ENCODE results near the gene NDRG3. TPM values are rescaled to one million over a fixed set of nuclear protein-coding genes. Genes with fewer than 3 reads are reported as not detected.
A peak's percentile ranks its signal among the peaks of the same experiment; 100 is the strongest.
"Not testable (repeated sequence)": the region's sequence is repeated elsewhere in the genome, so short reads cannot be mapped to it uniquely, and the experiment has no call there.

The NDRG3 gene
- total RNA-seq, 2 experiments from 2014 or later = 16.3 to 17.1 TPM

GRCh38 chr20:36647196-36648121, 98.4 kb downstream of the NDRG3 start:
- no peaks in the 10 kb centered on the region for H3K9me3 Mint-ChIP-seq
- no peaks in the 10 kb centered on the region for H3K27me3 Mint-ChIP-seq
- H3K4me3 Mint-ChIP-seq = peak overlapping the region; percentile 15
- DNase-seq = no peak
- peaks cover 30% of the 10 kb centered on the region for H3K36me3 Mint-ChIP-seq
- peak overlapping the region; percentile 38 for H3K27ac Mint-ChIP-seq
- H3K4me1 Mint-ChIP-seq = peaks cover 35% of the 10 kb centered on the region

GRCh38 chr20:36646678-36647077, 99.2 kb downstream of the NDRG3 start:
- peaks cover 37% of the 10 kb centered on the region for H3K36me3 Mint-ChIP-seq
- no peaks in the 10 kb centered on the region for H3K27me3 Mint-ChIP-seq
- no peaks in the 10 kb centered on the region for H3K9me3 Mint-ChIP-seq
- peak overlapping the region; percentile 97 for H3K27ac Mint-ChIP-seq
- peak overlapping the region; percentile 98 for H3K4me3 Mint-ChIP-seq
- H3K4me1 Mint-ChIP-seq = peaks cover 42% of the 10 kb centered on the region
- no peak for DNase-seq

GRCh38 chr20:36645998-36646397, 99.9 kb downstream of the NDRG3 start, which contains the start of gene SLA2:
TSS of gene SLA2 (minus strand) at chr20:36646196. CDS start at chr20:36641335, 4,861 bp downstream.
- no peaks in the 10 kb centered on the region for H3K27me3 Mint-ChIP-seq
- DNase-seq = peak; percentile 65
- peak within 1 kb of the TSS; percentile 98 for H3K4me3 Mint-ChIP-seq
- peaks cover 46% of the 10 kb centered on the region for H3K4me1 Mint-ChIP-seq
- H3K27ac Mint-ChIP-seq = peak within 1 kb of the TSS; percentile 97
- H3K9me3 Mint-ChIP-seq = no peaks in the 10 kb centered on the region
- peaks cover 41% of the 10 kb centered on the region for H3K36me3 Mint-ChIP-seq

- Mint-ChIP-seq H3K27me3 (no peaks in the 10 kb centered on the region), H3K4me3 (peak overlapping the region; percentile 98), H3K27ac (peak overlapping the region; percentile 97), H3K9me3 (no peaks in the 10 kb centered on the region), H3K4me1 (peaks cover 46% of the 10 kb centered on the region), H3K36me3 (peaks cover 41% of the 10 kb centered on the region)
- DNase-seq = no peak
Observed at GRCh38 chr20:36645353-36645752, 100.5 kb downstream of the NDRG3 start.

GRCh38 chr20:36644706-36645095, 101.2 kb downstream of the NDRG3 start:
- no peaks in the 10 kb centered on the region for H3K27me3 Mint-ChIP-seq
- H3K4me3 Mint-ChIP-seq = peak overlapping the region; percentile 98
- peaks cover 41% of the 10 kb centered on the region for H3K36me3 Mint-ChIP-seq
- peaks cover 48% of the 10 kb centered on the region for H3K4me1 Mint-ChIP-seq
- DNase-seq = peak; percentile 62
- no peaks in the 10 kb centered on the region for H3K9me3 Mint-ChIP-seq
- peak overlapping the region; percentile 97 for H3K27ac Mint-ChIP-seq

GRCh38 chr20:36644032-36644705, 101.7 kb downstream of the NDRG3 start:
- DNase-seq = peak; percentile 75
- Mint-ChIP-seq H3K27me3 (no peaks in the 10 kb centered on the region), H3K4me1 (peaks cover 48% of the 10 kb centered on the region), H3K36me3 (peaks cover 41% of the 10 kb centered on the region), H3K4me3 (peak overlapping the region; percentile 98), H3K9me3 (no peaks in the 10 kb centered on the region), H3K27ac (peak overlapping the region; percentile 97)

- Mint-ChIP-seq H3K27ac (peak overlapping the region; percentile 97), H3K4me1 (peaks cover 46% of the 10 kb centered on the region), H3K4me3 (peak overlapping the region; percentile 98), H3K36me3 (peaks cover 50% of the 10 kb centered on the region), H3K9me3 (no peaks in the 10 kb centered on the region), H3K27me3 (no peaks in the 10 kb centered on the region)
- no peak for DNase-seq
Observed at GRCh38 chr20:36642136-36642535, 103.8 kb downstream of the NDRG3 start.

- H3K9me3 Mint-ChIP-seq = no peaks in the 10 kb centered on the region
- H3K27me3 Mint-ChIP-seq = no peaks in the 10 kb centered on the region
- H3K27ac Mint-ChIP-seq = peak overlapping the region; percentile 67
- no peak overlapping the region for H3K4me3 Mint-ChIP-seq
- peaks cover 51% of the 10 kb centered on the region for H3K36me3 Mint-ChIP-seq
- peaks cover 41% of the 10 kb centered on the region for H3K4me1 Mint-ChIP-seq
- no peak for DNase-seq
Observed at GRCh38 chr20:36641506-36641843, 104.4 kb downstream of the NDRG3 start.

GRCh38 chr20:36638876-36639400, 107.0 kb downstream of the NDRG3 start:
- H3K9me3 Mint-ChIP-seq, H3K4me3 Mint-ChIP-seq, DNase-seq, H3K27me3 Mint-ChIP-seq: not testable (repeated sequence)
- peaks cover 42% of the 10 kb centered on the region for H3K36me3 Mint-ChIP-seq
- H3K27ac Mint-ChIP-seq = peak overlapping the region; percentile 23
- peaks cover 26% of the 10 kb centered on the region for H3K4me1 Mint-ChIP-seq

GRCh38 chr20:36634342-36634741, 111.5 kb downstream of the NDRG3 start:
- Mint-ChIP-seq H3K4me1 (peaks cover 27% of the 10 kb centered on the region), H3K27me3 (no peaks in the 10 kb centered on the region), H3K4me3 (no peak overlapping the region), H3K36me3 (peaks cover 35% of the 10 kb centered on the region), H3K9me3 (no peaks in the 10 kb centered on the region), H3K27ac (no peak overlapping the region)
- DNase-seq = no peak

- H3K4me3 Mint-ChIP-seq = no peak overlapping the region
- H3K27me3 Mint-ChIP-seq = no peaks in the 10 kb centered on the region
- H3K4me1 Mint-ChIP-seq = peaks cover 31% of the 10 kb centered on the region
- H3K36me3 Mint-ChIP-seq = peaks cover 32% of the 10 kb centered on the region
- DNase-seq = no peak
- peak overlapping the region; percentile 72 for H3K27ac Mint-ChIP-seq
- H3K9me3 Mint-ChIP-seq = no peaks in the 10 kb centered on the region
Observed at GRCh38 chr20:36633285-36633772, 112.6 kb downstream of the NDRG3 start.

- Mint-ChIP-seq H3K9me3 (no peaks in the 10 kb centered on the region), H3K27ac (peak overlapping the region; percentile 72), H3K4me3 (no peak overlapping the region), H3K27me3 (no peaks in the 10 kb centered on the region), H3K4me1 (peaks cover 36% of the 10 kb centered on the region), H3K36me3 (peaks cover 35% of the 10 kb centered on the region)
- no peak for DNase-seq
Observed at GRCh38 chr20:36632487-36633284, 113.2 kb downstream of the NDRG3 start.

- Mint-ChIP-seq H3K36me3 (peaks cover 36% of the 10 kb centered on the region), H3K9me3 (no peaks in the 10 kb centered on the region), H3K27me3 (no peaks in the 10 kb centered on the region), H3K4me3 (no peak overlapping the region), H3K27ac (peak overlapping the region; percentile 44), H3K4me1 (peaks cover 36% of the 10 kb centered on the region)
- DNase-seq = no peak
Observed at GRCh38 chr20:36632147-36632486, 113.8 kb downstream of the NDRG3 start.

GRCh38 chr20:36631646-36632045, 114.2 kb downstream of the NDRG3 start:
- H3K36me3 Mint-ChIP-seq = peaks cover 38% of the 10 kb centered on the region
- no peak overlapping the region for H3K4me3 Mint-ChIP-seq
- peak overlapping the region; percentile 44 for H3K27ac Mint-ChIP-seq
- H3K27me3 Mint-ChIP-seq = no peaks in the 10 kb centered on the region
- H3K4me1 Mint-ChIP-seq = peaks cover 36% of the 10 kb centered on the region
- no peak for DNase-seq
- no peaks in the 10 kb centered on the region for H3K9me3 Mint-ChIP-seq
